Measurements from ENCODE around the gene TTC33. TPM values are rescaled to one million over a fixed set of nuclear protein-coding genes. Genes with fewer than 3 reads are reported as not detected.

The TTC33 gene
- total and polyA plus RNA-seq, 10 donors = 4.3 to 17.9 (median 13.7) TPM

DNA sequence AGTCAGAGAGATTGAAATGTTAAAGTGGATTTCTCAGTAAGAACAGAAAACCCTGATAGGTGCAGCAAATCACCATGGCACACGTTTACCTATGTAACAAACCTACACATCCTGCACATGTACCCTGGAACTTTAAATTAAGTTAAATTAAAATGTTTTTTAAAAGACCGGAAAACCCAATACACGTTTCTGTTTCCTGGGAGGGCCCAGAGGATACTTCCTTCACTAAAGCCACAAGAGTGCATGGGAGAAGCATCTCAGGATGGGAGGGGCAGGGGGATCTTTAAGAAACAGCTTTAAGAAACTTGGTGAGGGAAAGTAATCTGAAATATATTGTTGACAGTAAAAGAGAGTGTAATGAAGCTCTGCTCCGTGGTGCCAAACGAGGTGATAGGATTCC is 240.8 kb downstream of the TTC33 start:
- no peaks in the 10 kb centered on the region for H3K27me3 ChIP-seq (replicated peaks in 1 of 7)
- intact Hi-C loops (cut with DNase I; ENCODE audit: low total_unique reads) = no loop called here
- no peaks in the 10 kb centered on the region for H3K36me3 ChIP-seq
- peak overlapping the region in 1 of 8 donors; percentile 28 for H3K27ac ChIP-seq
- TF ChIP-seq POLR2AphosphoS5 (IDR thresholded peaks at IDR 0.05) (no peak), POLR2A (IDR thresholded peaks at IDR 0.05) (no peak)
- H3K4me3 ChIP-seq = no peak overlapping the region
- no peaks in the 10 kb centered on the region for H3K9me3 ChIP-seq
- DNase-seq = no peak
- 21 to 48% (median 30%) methylated on average over 5 of the region's 5 CpGs for WGBS, 5 donors
- peaks cover 0 to 12% (median 1%) of the 10 kb centered on the region in 6 donors for H3K4me1 ChIP-seq

DNA sequence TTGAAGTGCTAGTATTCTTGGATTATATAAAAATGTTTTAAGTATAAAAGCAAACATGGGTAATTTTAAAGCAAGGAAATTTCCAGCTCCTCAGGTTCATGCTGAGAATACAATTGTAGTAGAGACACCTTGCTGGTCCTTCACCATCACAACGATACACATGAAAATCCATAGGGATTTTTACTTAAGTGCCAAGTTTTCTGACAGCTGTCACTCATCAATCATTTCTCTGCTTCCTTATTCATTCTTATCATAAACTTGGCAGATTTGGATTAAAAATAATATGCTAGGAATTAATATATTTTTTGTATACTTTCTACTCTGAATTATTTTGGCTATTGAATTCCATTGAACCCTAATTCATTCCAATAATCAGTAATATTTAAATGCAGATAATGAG is 244.0 kb downstream of the TTC33 start:
- 86 to 96% (median 92%) methylated on average over 1 of the region's 1 CpG for WGBS, 5 donors
- Histone ChIP-seq H3K4me1 (peaks cover 0 to 14% (median 1%) of the 10 kb centered on the region in 6 donors), H3K9me3 (no peaks in the 10 kb centered on the region), H3K27me3 (replicated peaks in 1 of 7) (no peaks in the 10 kb centered on the region), H3K36me3 (no peaks in the 10 kb centered on the region), H3K4me3 (no peak overlapping the region), H3K27ac (no peak overlapping the region)
- intact Hi-C loops (cut with DNase I; ENCODE audit: low total_unique reads) = no loop called here
- TF ChIP-seq POLR2A (IDR thresholded peaks at IDR 0.05) (no peak), POLR2AphosphoS5 (IDR thresholded peaks at IDR 0.05) (no peak)
- TF ChIP-seq, protein P1, sequence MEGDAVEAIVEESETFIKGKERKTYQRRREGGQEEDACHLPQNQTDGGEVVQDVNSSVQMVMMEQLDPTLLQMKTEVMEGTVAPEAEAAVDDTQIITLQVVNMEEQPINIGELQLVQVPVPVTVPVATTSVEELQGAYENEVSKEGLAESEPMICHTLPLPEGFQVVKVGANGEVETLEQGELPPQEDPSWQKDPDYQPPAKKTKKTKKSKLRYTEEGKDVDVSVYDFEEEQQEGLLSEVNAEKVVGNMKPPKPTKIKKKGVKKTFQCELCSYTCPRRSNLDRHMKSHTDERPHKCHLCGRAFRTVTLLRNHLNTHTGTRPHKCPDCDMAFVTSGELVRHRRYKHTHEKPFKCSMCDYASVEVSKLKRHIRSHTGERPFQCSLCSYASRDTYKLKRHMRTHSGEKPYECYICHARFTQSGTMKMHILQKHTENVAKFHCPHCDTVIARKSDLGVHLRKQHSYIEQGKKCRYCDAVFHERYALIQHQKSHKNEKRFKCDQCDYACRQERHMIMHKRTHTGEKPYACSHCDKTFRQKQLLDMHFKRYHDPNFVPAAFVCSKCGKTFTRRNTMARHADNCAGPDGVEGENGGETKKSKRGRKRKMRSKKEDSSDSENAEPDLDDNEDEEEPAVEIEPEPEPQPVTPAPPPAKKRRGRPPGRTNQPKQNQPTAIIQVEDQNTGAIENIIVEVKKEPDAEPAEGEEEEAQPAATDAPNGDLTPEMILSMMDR (IDR thresholded peaks at IDR 0.05 in 8 of 11, conservative IDR thresholded peaks at IDR 0.05 in 3 of 11) = no peak
- DNase-seq = no peak

- WGBS, 5 donors = 25 to 54% (median 49%) methylated on average over 2 of the region's 2 CpGs
- Histone ChIP-seq H3K27ac (no peak overlapping the region), H3K4me3 (no peak overlapping the region), H3K27me3 (replicated peaks in 1 of 7) (no peaks in the 10 kb centered on the region), H3K9me3 (no peaks in the 10 kb centered on the region), H3K36me3 (no peaks in the 10 kb centered on the region), H3K4me1 (peaks cover 0 to 23% (median 13%) of the 10 kb centered on the region in 6 donors)
- TF ChIP-seq POLR2A (IDR thresholded peaks at IDR 0.05) = no peak
- no peak for TF ChIP-seq POLR2AphosphoS5 (IDR thresholded peaks at IDR 0.05)
- TF ChIP-seq, protein P1 (IDR thresholded peaks at IDR 0.05 in 8 of 11, conservative IDR thresholded peaks at IDR 0.05 in 3 of 11) = no peak
- intact Hi-C loops (cut with DNase I; ENCODE audit: low total_unique reads) = no loop called here
- DNase-seq = no peak
Measured at GRCh38 chr5:40507095-40507494, 248.7 kb downstream of the TTC33 start.

GRCh38 chr5:40505031-40505430 is 250.7 kb downstream of the TTC33 start:
- no peaks in the 10 kb centered on the region for H3K27me3 ChIP-seq (replicated peaks in 1 of 7)
- H3K36me3 ChIP-seq = no peaks in the 10 kb centered on the region
- no peak overlapping the region for H3K27ac ChIP-seq
- H3K4me3 ChIP-seq = no peak overlapping the region
- TF ChIP-seq, protein P1 (IDR thresholded peaks at IDR 0.05 in 8 of 11, conservative IDR thresholded peaks at IDR 0.05 in 3 of 11) = no peak
- TF ChIP-seq POLR2AphosphoS5 (IDR thresholded peaks at IDR 0.05) (no peak), POLR2A (IDR thresholded peaks at IDR 0.05) (no peak)
- H3K4me1 ChIP-seq = peaks cover 0 to 23% (median 13%) of the 10 kb centered on the region in 6 donors
- intact Hi-C loops (cut with DNase I; ENCODE audit: low total_unique reads) = no loop called here
- 69 to 82% (median 74%) methylated on average over 4 of the region's 4 CpGs for WGBS, 5 donors
- H3K9me3 ChIP-seq = no peaks in the 10 kb centered on the region
- no peak for DNase-seq

- intact Hi-C loops (cut with DNase I; ENCODE audit: low total_unique reads) = no loop called here
- DNase-seq = no peak
- peaks cover 0 to 36% (median 13%) of the 10 kb centered on the region in 6 donors for H3K4me1 ChIP-seq
- no peaks in the 10 kb centered on the region for H3K36me3 ChIP-seq
- no peak overlapping the region for H3K4me3 ChIP-seq
- TF ChIP-seq, protein P1 (IDR thresholded peaks at IDR 0.05 in 8 of 11, conservative IDR thresholded peaks at IDR 0.05 in 3 of 11) = no peak
- TF ChIP-seq POLR2A (IDR thresholded peaks at IDR 0.05) = no peak
- no peak for TF ChIP-seq POLR2AphosphoS5 (IDR thresholded peaks at IDR 0.05)
- H3K27ac ChIP-seq = peak overlapping the region in 4 of 8 donors; percentile 15 to 69 (median 54)
- 57 to 64% (median 59%) methylated on average over 2 of the region's 2 CpGs for WGBS, 5 donors
- H3K9me3 ChIP-seq = no peaks in the 10 kb centered on the region
- H3K27me3 ChIP-seq (replicated peaks in 1 of 7) = no peaks in the 10 kb centered on the region
Measured at GRCh38 chr5:40503439-40503838, 252.3 kb downstream of the TTC33 start.

Data from spleen (tissue), 11 donors.